Testis (tissue), 3 donors: ENCODE results near the gene HLA-DQA1. TPM values are rescaled to one million over a fixed set of nuclear protein-coding genes. Genes with fewer than 3 reads are reported as not detected.

Source experiments
- DNase-seq: peaks from one replicate; pipeline ENCODE4 v3.0.0-alpha.2; 2019
- H3K27ac ChIP-seq, 2 donors: fragments of 200-600 bp; sonication (generic); one replicate each; pipeline ENCODE4 v1.5.1; 2019
- H3K27me3 ChIP-seq: fragments of 200-600 bp; sonication (generic); one replicate; pipeline ENCODE4 v1.5.1; 2019
- H3K36me3 ChIP-seq: fragments of 200-600 bp; sonication (generic); one replicate; pipeline ENCODE4 v1.5.1; 2017; ENCODE audit warnings: low read depth; ENCODE audit errors: missing control alignments
- H3K4me1 ChIP-seq: fragments of 200-600 bp; sonication (generic); one replicate; pipeline ENCODE4 v1.5.1; 2019
- H3K4me3 ChIP-seq, 2 donors: fragments of 200-600 bp; sonication (generic); one replicate each; pipeline ENCODE4 v1.5.1; 2017 to 2019
- H3K9me3 ChIP-seq: fragments of 200-600 bp; sonication (generic); one replicate; pipeline ENCODE4 v1.5.1; 2017
- CTCF ChIP-seq, 3 experiments: fragments of 450-650 bp in 2 of 3; fragments of 200-600 bp in 1 of 3; sonication (generic) in 1 of 3; IDR thresholded peaks; one replicate each; pipeline ENCODE4 v1.5.1; 2016 to 2019; ENCODE audit warnings: antibody characterized with exemption in 3 of 3, mild to moderate bottlenecking in 2 of 3, moderate library complexity in 1 of 3
- POLR2A ChIP-seq: fragments of 450-650 bp; IDR thresholded peaks from one replicate; pipeline ENCODE4 v1.6.1; 2017; ENCODE audit warnings: antibody characterized with exemption, mild to moderate bottlenecking, moderate library complexity
- WGBS, 2 donors: methylation state at CpG; one replicate each; pipeline ENCODE4 v1.1.5; 2018; 5-methylcytosine and 5-hydroxymethylcytosine counted together
- intact Hi-C: fragments of 100-400 bp; cut with DNase I; formaldehyde crosslinking; loops from one replicate; pipeline ENCODE4 v1.15.1; 2023; ENCODE audit warnings: low total_unique reads
- polyA plus RNA-seq: library from polyadenylated mRNA; stranded (reverse); fragments of 350-450 nt; fragmentation: Illumina TruSeq; extraction: RNeasy Lipid Tissue Mini Kit (QIAGEN cat#74804); gene quantifications from one replicate; pipeline ENCODE4 v1.2.3, GENCODE V29; 2014; ENCODE audit warnings: low read depth, low replicate concordance; ENCODE audit not compliant: insufficient read depth
- total RNA-seq, 2 donors: library from RNA; depleted of rRNA; stranded (reverse); fragments of >200 nt; gene quantifications; one replicate each; pipeline ENCODE4 v1.2.3, GENCODE V29; 2016

HLA-DQA1 gene
- total and polyA plus RNA-seq, 3 donors from 2014 or later: 0.94 to 33.9 (median 1.6) TPM

- 37 to 51% methylated on average over 4 of the region's 4 CpGs for WGBS, 2 donors
- Histone ChIP-seq H3K4me3 (no peak overlapping the region), H3K27me3 (no peaks in the 10 kb centered on the region), H3K36me3 (no peaks in the 10 kb centered on the region), H3K27ac (no peak overlapping the region), H3K9me3 (no peaks in the 10 kb centered on the region), H3K4me1 (no peaks in the 10 kb centered on the region)
- DNase-seq: no peak
- TF ChIP-seq POLR2A: no peak
- TF ChIP-seq CTCF (IDR thresholded peaks at IDR 0.05): no peak
- intact Hi-C loops: loop anchor here (10.0 kb wide), 1 partner anchor 105 kb away; the partner anchor contains the start of gene HLA-DQB2
Observed at GRCh38 chr6:32659856-32660595, 22.8 kb downstream of the HLA-DQA1 start.

GRCh38 chr6:32662099-32662498 lies 24.9 kb downstream of the HLA-DQA1 start:
- Histone ChIP-seq H3K9me3 (no peaks in the 10 kb centered on the region), H3K27ac (no peak overlapping the region), H3K4me3 (no peak overlapping the region), H3K36me3 (no peaks in the 10 kb centered on the region), H3K27me3 (no peaks in the 10 kb centered on the region), H3K4me1 (no peaks in the 10 kb centered on the region)
- intact Hi-C loops: loop anchor here (10.0 kb wide), 1 partner anchor 103 kb away; the partner anchor contains the start of gene HLA-DQB2
- DNase-seq: no peak
- TF ChIP-seq CTCF (IDR thresholded peaks at IDR 0.05) (no peak), POLR2A (no peak)
- WGBS, 2 donors: 54 to 57% methylated on average over 3 to 4 of the region's 7 CpGs

- TF ChIP-seq CTCF (IDR thresholded peaks at IDR 0.05) (no peak), POLR2A (no peak)
- H3K27ac ChIP-seq: no peak overlapping the region
- H3K4me3 ChIP-seq: no peak overlapping the region
- DNase-seq: no peak
- H3K4me1 ChIP-seq: no peaks in the 10 kb centered on the region
- H3K27me3 ChIP-seq: no peaks in the 10 kb centered on the region
- WGBS, 2 donors: 22 to 39% methylated on average over 5 of the region's 5 CpGs
- no peaks in the 10 kb centered on the region for H3K36me3 ChIP-seq
- intact Hi-C loops: loop anchor here (10.0 kb wide), 1 partner anchor 102 kb away; the partner anchor contains the start of gene HLA-DQB2
- no peaks in the 10 kb centered on the region for H3K9me3 ChIP-seq
Observed at GRCh38 chr6:32662836-32663235, 25.6 kb downstream of the HLA-DQA1 start.

- Histone ChIP-seq H3K27ac (no peak overlapping the region), H3K36me3 (no peaks in the 10 kb centered on the region), H3K4me1 (no peaks in the 10 kb centered on the region), H3K27me3 (no peaks in the 10 kb centered on the region), H3K9me3 (no peaks in the 10 kb centered on the region), H3K4me3 (no peak overlapping the region)
- no peak for TF ChIP-seq POLR2A
- no peak for TF ChIP-seq CTCF (IDR thresholded peaks at IDR 0.05)
- intact Hi-C loops: loop anchor here (10.0 kb wide), 1 partner anchor 100 kb away; the partner anchor contains the start of gene HLA-DQB2
- WGBS, 2 donors: 0 to 18% methylated on average over 2 to 23 of the region's 26 CpGs
- DNase-seq: no peak
Observed at GRCh38 chr6:32664354-32664753, 27.1 kb downstream of the HLA-DQA1 start.
